SJCRH30 (cell line): ENCODE results near the gene TIMM17A. TPM values are rescaled to one million over a fixed set of nuclear protein-coding genes. Genes with fewer than 3 reads are reported as not detected.
"Not testable (repeated sequence)": the region's sequence is repeated elsewhere in the genome, so short reads cannot be mapped to it uniquely, and the experiment has no call there.

ENCODE experiments used
- DNase-seq, 2 experiments: peaks; one replicate each; pipeline ENCODE4 v3.0.0-alpha.2; 2015 to 2020
- H3K27ac ChIP-seq: fragments of 250-450 bp; sonication (Bioruptor Pico); 2 replicates; pipeline ENCODE4 v1.5.1; 2020; ENCODE audit warnings: mild to moderate bottlenecking, moderate library complexity
- H3K27me3 ChIP-seq: fragments of 250-450 bp; sonication (Bioruptor Pico); 2 replicates; pipeline ENCODE4 v1.5.1; 2020; ENCODE audit warnings: mild to moderate bottlenecking, moderate library complexity
- H3K36me3 ChIP-seq: fragments of 250-450 bp; sonication (Bioruptor Pico); 2 replicates; pipeline ENCODE4 v1.5.1; 2020; ENCODE audit warnings: mild to moderate bottlenecking, moderate library complexity
- H3K4me1 ChIP-seq: fragments of 250-450 bp; sonication (Bioruptor Pico); 2 replicates; pipeline ENCODE4 v1.5.1; 2020; ENCODE audit warnings: mild to moderate bottlenecking, moderate library complexity
- H3K4me3 ChIP-seq: fragments of 250-450 bp; sonication (Bioruptor Pico); 2 replicates; pipeline ENCODE4 v1.5.1; 2020; ENCODE audit warnings: mild to moderate bottlenecking, moderate library complexity
- H3K9me3 ChIP-seq: fragments of 250-450 bp; sonication (Bioruptor Pico); replicated peaks from 2 replicates; pipeline ENCODE4 v1.5.1; 2020; ENCODE audit warnings: mild to moderate bottlenecking, moderate library complexity
- total RNA-seq: library from RNA; depleted of rRNA; stranded (reverse); fragments of >200 nt; shearing (Covaris generic); gene quantifications from 2 replicates; pipeline ENCODE4 v1.2.3, GENCODE V29; 2014

The TIMM17A gene
- total RNA-seq, 1 experiment from 2014 or later: 89.5 TPM

DNA sequence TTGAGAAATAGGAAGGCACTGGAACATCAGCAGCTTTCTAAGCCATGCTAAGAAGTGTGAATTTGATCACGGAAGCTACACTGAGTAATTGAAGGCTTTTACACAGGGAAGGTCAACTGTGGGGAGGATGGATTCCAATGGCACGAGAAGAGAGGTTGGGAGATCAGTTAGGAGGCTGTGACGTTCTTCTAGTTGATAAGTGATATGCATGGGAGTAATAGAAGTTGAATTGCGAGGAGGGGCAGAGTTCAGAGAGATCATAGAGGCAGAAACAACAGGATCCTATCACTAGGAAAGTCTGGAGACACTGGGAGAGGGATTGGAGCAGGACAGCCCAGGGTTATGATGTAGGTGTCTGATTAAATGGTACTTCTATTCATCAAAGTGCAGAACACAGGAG is 25.2 kb upstream of the TIMM17A start:
- Histone ChIP-seq H3K4me1 (peaks cover 12% of the 10 kb centered on the region), H3K27me3 (no peaks in the 10 kb centered on the region; the same call in 1 of the 2 replicates), H3K9me3 (no peaks in the 10 kb centered on the region), H3K27ac (no peak overlapping the region), H3K4me3 (no peak overlapping the region), H3K36me3 (no peaks in the 10 kb centered on the region)
- DNase-seq: no peak

GRCh38 chr1:201930803-201931202 is 24.5 kb upstream of the TIMM17A start:
- no peak for DNase-seq
- Histone ChIP-seq H3K4me1 (peaks cover 12% of the 10 kb centered on the region), H3K27me3 (no peaks in the 10 kb centered on the region; the same call in 1 of the 2 replicates), H3K9me3 (no peaks in the 10 kb centered on the region), H3K36me3 (no peaks in the 10 kb centered on the region), H3K4me3 (no peak overlapping the region), H3K27ac (no peak overlapping the region)

- Histone ChIP-seq H3K4me3 (no peak overlapping the region), H3K4me1 (peaks cover 12% of the 10 kb centered on the region), H3K27me3 (no peaks in the 10 kb centered on the region; the same call in 1 of the 2 replicates), H3K27ac (no peak overlapping the region), H3K36me3 (no peaks in the 10 kb centered on the region), H3K9me3 (no peaks in the 10 kb centered on the region)
- DNase-seq: peak in 1 of 2 experiments; percentile 36
Observed at GRCh38 chr1:201933840-201934430, 21.4 kb upstream of the TIMM17A start.

DNA sequence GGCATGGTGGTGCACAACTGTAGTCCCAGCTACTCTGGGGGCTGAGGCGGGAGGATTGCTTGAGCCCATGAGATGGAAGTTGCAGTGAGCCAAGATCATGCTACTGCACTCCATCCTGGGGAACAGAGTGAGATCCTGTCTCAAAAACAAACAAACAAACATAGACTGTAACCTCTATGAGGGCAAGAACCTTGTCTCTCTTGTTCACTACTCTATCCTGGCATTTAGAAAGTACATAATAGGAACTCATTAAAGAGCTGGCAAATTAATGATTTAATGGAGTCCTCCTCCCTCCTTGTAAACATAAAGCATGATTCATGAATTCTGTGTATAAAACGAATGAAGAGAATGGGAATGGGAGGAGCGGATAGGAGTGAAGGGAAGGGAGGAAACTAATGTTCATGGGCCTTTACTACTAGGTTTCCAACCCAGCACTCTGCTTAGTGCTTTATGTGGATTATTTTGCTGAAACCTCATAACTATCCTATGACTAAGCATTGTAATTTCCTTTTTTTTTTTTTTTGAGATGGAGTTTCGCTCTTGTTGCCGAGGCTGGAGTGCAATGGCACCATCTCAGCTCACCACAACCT is 17.6 kb upstream of the TIMM17A start:
- Histone ChIP-seq H3K36me3 (no peaks in the 10 kb centered on the region), H3K27ac (no peak overlapping the region), H3K9me3 (no peaks in the 10 kb centered on the region), H3K4me1 (peaks cover 14% of the 10 kb centered on the region), H3K4me3 (no peak overlapping the region), H3K27me3 (no peaks in the 10 kb centered on the region)
- no peak for DNase-seq

DNA sequence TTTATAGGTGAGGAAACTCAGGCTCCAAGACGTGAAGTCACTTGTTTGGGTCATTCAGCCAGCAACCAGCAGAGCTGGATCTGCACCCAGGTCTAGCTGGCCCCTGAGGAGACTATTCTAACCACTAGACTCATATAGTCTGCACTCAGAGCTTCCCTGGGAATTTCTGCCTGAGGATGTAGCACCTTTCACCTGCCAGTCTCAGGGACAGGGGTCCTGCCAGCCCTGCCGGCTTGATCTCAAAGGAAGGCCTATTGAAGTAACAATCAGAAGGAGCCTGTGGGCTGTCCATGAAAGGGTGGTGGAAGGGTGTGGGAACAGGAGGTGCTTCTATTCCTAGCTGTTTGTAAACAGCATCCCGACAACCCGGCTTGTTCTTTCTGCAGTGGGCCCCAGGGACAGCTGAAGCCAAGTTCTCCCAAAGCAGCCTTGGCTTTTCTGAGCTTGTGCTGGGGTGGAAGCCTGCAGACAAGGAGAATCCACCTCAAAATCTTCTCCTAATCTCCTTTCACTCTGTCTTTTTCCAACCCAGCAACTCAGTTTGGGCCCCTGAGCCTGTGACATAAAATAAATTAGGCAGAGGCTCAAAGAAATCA is 16.8 kb upstream of the TIMM17A start:
- no peak for DNase-seq
- no peaks in the 10 kb centered on the region for H3K36me3 ChIP-seq
- no peaks in the 10 kb centered on the region for H3K27me3 ChIP-seq
- H3K4me1 ChIP-seq: peaks cover 14% of the 10 kb centered on the region
- H3K4me3 ChIP-seq: no peak overlapping the region
- no peak overlapping the region for H3K27ac ChIP-seq
- no peaks in the 10 kb centered on the region for H3K9me3 ChIP-seq

DNA sequence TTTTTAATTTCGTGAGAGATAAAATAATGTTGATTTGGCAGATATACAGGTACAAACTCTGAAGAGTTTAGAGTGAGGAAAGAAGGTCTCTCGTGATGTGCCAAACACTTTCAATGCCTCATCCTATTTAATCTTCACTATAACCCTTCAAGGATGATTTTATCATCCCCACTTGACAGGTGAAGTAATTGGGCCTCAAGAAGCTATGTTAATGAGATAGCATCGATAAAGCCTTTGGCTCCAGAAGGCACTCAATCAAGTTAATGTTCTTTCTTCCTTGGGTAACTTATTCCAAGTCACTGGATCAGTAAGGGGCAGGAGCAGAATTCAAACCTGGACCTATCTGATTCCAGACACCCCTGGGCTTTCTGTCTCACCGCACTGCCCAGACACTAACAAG is 16.2 kb upstream of the TIMM17A start:
- Histone ChIP-seq H3K9me3 (no peaks in the 10 kb centered on the region), H3K27me3 (no peaks in the 10 kb centered on the region), H3K36me3 (no peaks in the 10 kb centered on the region), H3K4me3 (no peak overlapping the region), H3K27ac (no peak overlapping the region), H3K4me1 (peaks cover 10% of the 10 kb centered on the region)
- DNase-seq: no peak

DNA sequence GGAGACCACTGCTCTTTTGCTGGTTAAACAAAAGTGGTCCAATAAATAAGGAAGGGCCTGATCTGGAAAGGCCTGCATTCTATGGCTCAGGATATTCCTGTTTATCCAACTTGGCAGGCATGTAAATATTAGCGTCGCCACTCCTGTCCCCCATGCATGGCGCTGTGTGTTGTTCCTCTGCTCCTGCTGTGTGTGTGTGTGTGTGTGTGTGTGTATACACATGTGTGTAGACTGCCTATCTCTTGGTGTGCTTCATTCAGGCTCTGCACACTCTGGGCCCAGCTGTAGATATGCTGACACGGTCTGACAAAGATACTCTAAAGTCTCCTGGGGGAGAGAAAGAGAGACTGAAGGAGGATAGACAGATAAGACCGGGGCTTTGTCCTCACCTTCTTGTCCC is 15.7 kb upstream of the TIMM17A start:
- no peak overlapping the region for H3K4me3 ChIP-seq
- H3K27ac ChIP-seq: no peak overlapping the region
- DNase-seq: no peak
- peaks cover 6% of the 10 kb centered on the region; the same call in 1 of the 2 replicates for H3K4me1 ChIP-seq
- no peaks in the 10 kb centered on the region for H3K27me3 ChIP-seq
- no peaks in the 10 kb centered on the region for H3K36me3 ChIP-seq
- H3K9me3 ChIP-seq: no peaks in the 10 kb centered on the region

DNA sequence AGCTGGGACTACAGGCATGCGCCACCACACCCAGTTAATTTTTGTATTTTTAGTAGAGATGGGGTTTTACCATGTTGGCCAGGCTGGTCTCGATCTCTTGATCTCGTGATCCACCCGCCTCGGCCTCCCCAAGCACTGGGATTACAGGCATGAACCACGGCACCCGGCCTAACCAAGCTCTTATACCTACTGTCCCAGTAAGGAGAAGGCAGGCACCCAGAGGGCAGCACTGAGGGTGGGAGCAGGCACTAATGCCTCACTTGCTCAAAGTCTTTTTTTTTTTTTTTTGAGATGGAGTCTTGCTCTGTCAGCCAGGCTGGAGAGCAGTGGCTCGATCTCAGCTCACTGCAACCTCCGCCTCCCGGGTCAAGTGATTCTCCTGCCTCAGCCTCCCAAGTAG is 15.0 kb upstream of the TIMM17A start:
- H3K4me1 ChIP-seq: peaks cover 10% of the 10 kb centered on the region; the same call in 1 of the 2 replicates
- DNase-seq, H3K27me3 ChIP-seq: not testable (repeated sequence)

DNA sequence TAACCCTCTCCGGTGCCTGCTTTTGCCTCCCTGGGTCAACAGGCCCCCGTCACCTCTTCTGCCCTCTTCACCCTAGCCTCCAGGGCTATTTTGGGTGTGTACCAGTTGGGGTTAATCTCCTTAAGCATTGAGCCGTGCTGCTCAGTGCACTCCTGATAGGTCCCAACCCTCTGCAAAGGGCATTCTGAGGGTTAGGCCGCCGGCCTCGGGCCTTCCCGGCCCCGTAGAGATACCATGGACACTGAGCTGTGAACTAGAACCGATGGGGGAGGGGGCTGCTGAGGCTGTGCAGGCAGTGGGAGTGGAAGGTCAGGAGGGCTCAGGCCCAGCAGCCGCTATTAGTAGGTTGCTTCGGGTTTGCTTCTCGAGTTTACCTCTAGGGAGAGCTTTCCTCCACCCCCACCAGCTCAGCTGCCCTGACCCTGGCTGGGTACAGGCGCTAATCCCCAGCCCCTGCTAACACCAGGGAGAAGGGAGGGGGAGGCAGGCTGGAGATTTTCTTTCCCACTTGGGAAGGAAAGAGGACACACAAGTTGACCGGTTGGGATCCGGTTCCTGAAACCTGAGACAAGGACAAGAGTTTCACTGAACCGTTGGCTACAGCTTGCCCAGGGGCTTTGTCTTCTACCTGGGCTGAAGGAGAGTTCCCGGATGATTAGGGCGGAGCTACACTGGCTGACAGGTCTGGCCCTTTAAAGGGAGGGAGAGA is 13.7 kb upstream of the TIMM17A start:
- H3K9me3 ChIP-seq: no peaks in the 10 kb centered on the region
- no peak overlapping the region for H3K27ac ChIP-seq
- no peaks in the 10 kb centered on the region for H3K36me3 ChIP-seq
- peaks cover 15% of the 10 kb centered on the region; the same call in 1 of the 2 replicates for H3K4me1 ChIP-seq
- no peaks in the 10 kb centered on the region for H3K27me3 ChIP-seq
- peak overlapping the region; percentile 22 for H3K4me3 ChIP-seq
- peak; percentile 58 to 72 for DNase-seq

More for the DNA sequence above, 15.0 kb upstream of the TIMM17A start:
- H3K36me3 ChIP-seq, H3K27ac ChIP-seq, H3K9me3 ChIP-seq, H3K4me3 ChIP-seq: not testable (repeated sequence)

GRCh38 chr1:201942129-201942495 is 13.2 kb upstream of the TIMM17A start:
- H3K27ac ChIP-seq: no peak overlapping the region
- H3K9me3 ChIP-seq: no peaks in the 10 kb centered on the region
- no peaks in the 10 kb centered on the region for H3K36me3 ChIP-seq
- H3K4me1 ChIP-seq: peaks cover 15% of the 10 kb centered on the region; the same call in 1 of the 2 replicates
- H3K27me3 ChIP-seq: no peaks in the 10 kb centered on the region
- no peak overlapping the region for H3K4me3 ChIP-seq
- DNase-seq: no peak

DNA sequence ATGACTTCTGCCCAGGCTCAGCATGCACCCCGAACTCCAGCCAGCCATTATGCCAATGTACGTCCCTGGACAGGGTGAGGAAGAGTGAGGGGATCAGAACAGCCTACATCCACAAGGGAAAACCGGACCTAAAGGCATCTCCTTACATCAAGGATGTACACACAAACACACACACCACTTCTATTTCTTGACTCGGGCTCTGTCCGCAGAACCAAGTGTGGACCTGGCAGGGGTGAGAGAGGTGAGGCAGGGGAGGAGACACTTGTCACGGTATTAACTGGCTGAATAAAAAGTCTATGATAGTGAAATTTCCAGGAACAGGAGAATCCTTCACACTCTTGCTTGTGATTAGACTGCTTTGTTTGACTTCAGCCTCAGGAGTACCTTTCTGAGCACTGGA is 11.3 kb upstream of the TIMM17A start:
- Histone ChIP-seq H3K36me3 (no peaks in the 10 kb centered on the region), H3K9me3 (no peaks in the 10 kb centered on the region)

GRCh38 chr1:201944639-201945038 is 10.7 kb upstream of the TIMM17A start:
- no peak for DNase-seq
- H3K27ac ChIP-seq: no peak overlapping the region
- peaks cover 17% of the 10 kb centered on the region; the same call in 1 of the 2 replicates for H3K4me1 ChIP-seq
- no peaks in the 10 kb centered on the region for H3K9me3 ChIP-seq
- no peaks in the 10 kb centered on the region for H3K36me3 ChIP-seq
- H3K4me3 ChIP-seq: no peak overlapping the region
- H3K27me3 ChIP-seq: no peaks in the 10 kb centered on the region

More for the DNA sequence above, 11.3 kb upstream of the TIMM17A start:
- H3K27ac ChIP-seq: no peak overlapping the region
- H3K4me3 ChIP-seq: no peak overlapping the region
- no peaks in the 10 kb centered on the region for H3K27me3 ChIP-seq
- peaks cover 17% of the 10 kb centered on the region; the same call in 1 of the 2 replicates for H3K4me1 ChIP-seq
- DNase-seq: no peak

DNA sequence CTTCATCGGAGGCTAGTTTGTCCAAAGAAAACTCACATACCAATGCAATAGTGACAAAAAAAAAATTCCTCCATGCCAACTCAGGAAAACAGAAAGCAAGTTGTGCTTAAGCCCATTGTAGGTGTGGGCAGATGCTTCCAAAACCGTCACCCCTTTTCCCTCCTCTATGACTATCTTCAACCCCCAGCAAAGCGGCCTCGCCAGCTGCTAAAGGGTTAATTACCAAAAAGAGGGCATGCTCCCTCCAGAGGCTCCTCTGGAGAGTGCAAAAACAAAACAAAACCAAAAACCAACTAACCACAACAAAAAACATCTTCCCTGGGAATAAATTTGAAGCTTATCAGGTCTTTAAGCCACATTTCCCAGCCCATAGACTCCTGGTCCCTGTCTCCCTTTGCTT is 10.1 kb upstream of the TIMM17A start:
- H3K36me3 ChIP-seq: no peaks in the 10 kb centered on the region
- H3K27ac ChIP-seq: no peak overlapping the region
- no peaks in the 10 kb centered on the region for H3K27me3 ChIP-seq
- DNase-seq: no peak
- H3K9me3 ChIP-seq: no peaks in the 10 kb centered on the region
- no peak overlapping the region for H3K4me3 ChIP-seq
- peaks cover 17% of the 10 kb centered on the region; the same call in 1 of the 2 replicates for H3K4me1 ChIP-seq

- Histone ChIP-seq H3K27ac (no peak overlapping the region), H3K36me3 (no peaks in the 10 kb centered on the region), H3K4me1 (peaks cover 17% of the 10 kb centered on the region; the same call in 1 of the 2 replicates), H3K27me3 (no peaks in the 10 kb centered on the region), H3K4me3 (no peak overlapping the region), H3K9me3 (no peaks in the 10 kb centered on the region)
- DNase-seq: no peak
Observed at GRCh38 chr1:201945863-201946223, 9.5 kb upstream of the TIMM17A start.
